Fibroblast of skin of back (primary cell): ENCODE measurements around the gene DACH2.

Experiments used
- DNase-seq: peaks from one replicate; pipeline ENCODE4 v3.0.0-alpha.2; 2013

Gene DACH2

GRCh38 chrX:86829786-86830185 lies 681.5 kb downstream of the DACH2 start:
- DNase-seq = no peak

- no peak for DNase-seq
Observed at GRCh38 chrX:86830685-86831084, 682.4 kb downstream of the DACH2 start.

DNA sequence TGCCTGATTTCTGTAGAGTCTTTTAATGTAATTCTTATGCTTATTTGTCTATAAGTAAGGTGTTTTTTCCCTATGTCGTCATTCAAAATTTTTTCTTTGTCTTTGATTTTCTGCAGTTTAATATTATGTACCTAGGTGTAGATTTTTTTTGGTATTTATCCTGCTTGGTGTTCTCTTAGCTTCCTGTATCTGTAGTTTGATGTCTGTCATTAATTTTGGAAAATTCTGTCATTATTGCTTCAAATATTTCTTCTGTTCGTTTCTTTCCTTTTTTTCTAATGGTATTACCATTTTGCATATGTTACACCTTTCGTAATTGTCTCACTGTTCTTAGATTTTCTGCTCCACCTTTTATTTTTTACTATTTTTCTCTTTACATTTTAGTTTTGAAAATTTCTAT lies 696.9 kb downstream of the DACH2 start:
- DNase-seq = no peak
